ENCODE results near the gene ZCCHC14.

Gene ZCCHC14

GRCh38 chr16:87424266-87424665 is 68.6 kb downstream of the ZCCHC14 start:
- in situ Hi-C loops (cut with MboI; ENCODE audit: low sequenced_read_pairs), result no loop called here
- H3K4me1 ChIP-seq, result no peaks in the 10 kb centered on the region
- no peak overlapping the region for H3K4me3 ChIP-seq
- peaks cover 22% of the 10 kb centered on the region for H3K36me3 ChIP-seq (replicated peaks)
- DNase-seq (ENCODE audit: low spot score in 2 of 2), result no peak
- no peaks in the 10 kb centered on the region for H3K9me3 ChIP-seq
- no peaks in the 10 kb centered on the region for H3K27me3 ChIP-seq (ENCODE audit: low read depth)

- Histone ChIP-seq H3K9me3 (no peaks in the 10 kb centered on the region), H3K4me1 (no peaks in the 10 kb centered on the region), H3K4me3 (no peak overlapping the region), H3K27me3 (ENCODE audit: low read depth) (no peaks in the 10 kb centered on the region), H3K36me3 (replicated peaks) (peaks cover 22% of the 10 kb centered on the region)
- no peak for DNase-seq (ENCODE audit: low spot score in 2 of 2)
- in situ Hi-C loops (cut with MboI; ENCODE audit: low sequenced_read_pairs), result no loop called here
Observed at GRCh38 chr16:87423429-87423828, 69.4 kb downstream of the ZCCHC14 start.

GRCh38 chr16:87422106-87422505 is 70.7 kb downstream of the ZCCHC14 start:
- in situ Hi-C loops (cut with MboI; ENCODE audit: low sequenced_read_pairs), result no loop called here
- no peak for DNase-seq (ENCODE audit: low spot score in 2 of 2)
- H3K36me3 ChIP-seq (replicated peaks), result peaks cover 22% of the 10 kb centered on the region
- H3K4me3 ChIP-seq, result no peak overlapping the region
- no peaks in the 10 kb centered on the region for H3K27me3 ChIP-seq (ENCODE audit: low read depth)
- no peaks in the 10 kb centered on the region for H3K4me1 ChIP-seq
- no peaks in the 10 kb centered on the region for H3K9me3 ChIP-seq

GRCh38 chr16:87421003-87421912 is 71.6 kb downstream of the ZCCHC14 start:
- Histone ChIP-seq H3K27me3 (ENCODE audit: low read depth) (no peaks in the 10 kb centered on the region), H3K9me3 (no peaks in the 10 kb centered on the region), H3K4me3 (no peak overlapping the region), H3K36me3 (replicated peaks) (peaks cover 26% of the 10 kb centered on the region), H3K4me1 (no peaks in the 10 kb centered on the region)
- DNase-seq (ENCODE audit: low spot score in 2 of 2), result no peak
- in situ Hi-C loops (cut with MboI; ENCODE audit: low sequenced_read_pairs), result no loop called here

- H3K27me3 ChIP-seq (ENCODE audit: low read depth), result no peaks in the 10 kb centered on the region
- no peaks in the 10 kb centered on the region for H3K9me3 ChIP-seq
- in situ Hi-C loops (cut with MboI; ENCODE audit: low sequenced_read_pairs), result no loop called here
- no peak overlapping the region for H3K4me3 ChIP-seq
- H3K4me1 ChIP-seq, result no peaks in the 10 kb centered on the region
- H3K36me3 ChIP-seq (replicated peaks), result peaks cover 26% of the 10 kb centered on the region
- DNase-seq (ENCODE audit: low spot score in 2 of 2), result no peak
Observed at GRCh38 chr16:87420026-87421002, 72.5 kb downstream of the ZCCHC14 start.

GRCh38 chr16:87418644-87419043 is 74.2 kb downstream of the ZCCHC14 start:
- H3K4me1 ChIP-seq, result no peaks in the 10 kb centered on the region
- no peaks in the 10 kb centered on the region for H3K9me3 ChIP-seq
- H3K27me3 ChIP-seq (ENCODE audit: low read depth), result no peaks in the 10 kb centered on the region
- H3K36me3 ChIP-seq (replicated peaks), result peaks cover 24% of the 10 kb centered on the region
- no peak for DNase-seq (ENCODE audit: low spot score in 2 of 2)
- in situ Hi-C loops (cut with MboI; ENCODE audit: low sequenced_read_pairs), result no loop called here
- no peak overlapping the region for H3K4me3 ChIP-seq

GRCh38 chr16:87418216-87418615 is 74.6 kb downstream of the ZCCHC14 start:
- in situ Hi-C loops (cut with MboI; ENCODE audit: low sequenced_read_pairs), result no loop called here

GRCh38 chr16:87417528-87417910 is 75.3 kb downstream of the ZCCHC14 start:
- H3K36me3 ChIP-seq (replicated peaks), result peaks cover 22% of the 10 kb centered on the region
- H3K4me3 ChIP-seq, result no peak overlapping the region
- no peaks in the 10 kb centered on the region for H3K27me3 ChIP-seq (ENCODE audit: low read depth)
- no peaks in the 10 kb centered on the region for H3K4me1 ChIP-seq
- in situ Hi-C loops (cut with MboI; ENCODE audit: low sequenced_read_pairs), result no loop called here
- H3K9me3 ChIP-seq, result no peaks in the 10 kb centered on the region
- no peak for DNase-seq (ENCODE audit: low spot score in 2 of 2)

More at GRCh38 chr16:87418216-87418615, 74.6 kb downstream of the ZCCHC14 start:
- DNase-seq (ENCODE audit: low spot score in 2 of 2), result no peak
- Histone ChIP-seq H3K36me3 (replicated peaks) (peaks cover 24% of the 10 kb centered on the region), H3K27me3 (ENCODE audit: low read depth) (no peaks in the 10 kb centered on the region), H3K4me1 (no peaks in the 10 kb centered on the region), H3K4me3 (no peak overlapping the region), H3K9me3 (no peaks in the 10 kb centered on the region)

GRCh38 chr16:87416826-87417527 is 75.8 kb downstream of the ZCCHC14 start:
- in situ Hi-C loops (cut with MboI; ENCODE audit: low sequenced_read_pairs), result no loop called here
- no peak for DNase-seq (ENCODE audit: low spot score in 2 of 2)
- H3K9me3 ChIP-seq, result no peaks in the 10 kb centered on the region
- H3K4me3 ChIP-seq, result no peak overlapping the region
- H3K36me3 ChIP-seq (replicated peaks), result peaks cover 23% of the 10 kb centered on the region
- H3K27me3 ChIP-seq (ENCODE audit: low read depth), result no peaks in the 10 kb centered on the region
- no peaks in the 10 kb centered on the region for H3K4me1 ChIP-seq

GRCh38 chr16:87415441-87415840 is 77.4 kb downstream of the ZCCHC14 start:
- Histone ChIP-seq H3K4me3 (no peak overlapping the region), H3K36me3 (replicated peaks) (peaks cover 26% of the 10 kb centered on the region), H3K9me3 (no peaks in the 10 kb centered on the region), H3K4me1 (no peaks in the 10 kb centered on the region), H3K27me3 (ENCODE audit: low read depth) (no peaks in the 10 kb centered on the region)
- in situ Hi-C loops (cut with MboI; ENCODE audit: low sequenced_read_pairs), result no loop called here
- no peak for DNase-seq (ENCODE audit: low spot score in 2 of 2)

- H3K9me3 ChIP-seq, result no peaks in the 10 kb centered on the region
- H3K4me3 ChIP-seq, result no peak overlapping the region
- no peaks in the 10 kb centered on the region for H3K4me1 ChIP-seq
- no peaks in the 10 kb centered on the region for H3K27me3 ChIP-seq (ENCODE audit: low read depth)
- in situ Hi-C loops (cut with MboI; ENCODE audit: low sequenced_read_pairs), result no loop called here
- peaks cover 29% of the 10 kb centered on the region for H3K36me3 ChIP-seq (replicated peaks)
- no peak for DNase-seq (ENCODE audit: low spot score in 2 of 2)
Observed at GRCh38 chr16:87414251-87414680, 78.6 kb downstream of the ZCCHC14 start.

GRCh38 chr16:87412996-87413421 is 79.8 kb downstream of the ZCCHC14 start:
- no peak for DNase-seq (ENCODE audit: low spot score in 2 of 2)
- in situ Hi-C loops (cut with MboI; ENCODE audit: low sequenced_read_pairs), result no loop called here
- Histone ChIP-seq H3K27me3 (ENCODE audit: low read depth) (no peaks in the 10 kb centered on the region), H3K4me1 (no peaks in the 10 kb centered on the region), H3K9me3 (no peaks in the 10 kb centered on the region), H3K4me3 (no peak overlapping the region), H3K36me3 (replicated peaks) (peaks cover 31% of the 10 kb centered on the region)

- Histone ChIP-seq H3K36me3 (replicated peaks) (peaks cover 33% of the 10 kb centered on the region), H3K27me3 (ENCODE audit: low read depth) (no peaks in the 10 kb centered on the region), H3K4me3 (no peak overlapping the region), H3K9me3 (no peaks in the 10 kb centered on the region), H3K4me1 (no peaks in the 10 kb centered on the region)
- in situ Hi-C loops (cut with MboI; ENCODE audit: low sequenced_read_pairs), result no loop called here
- no peak for DNase-seq (ENCODE audit: low spot score in 2 of 2)
Observed at GRCh38 chr16:87412371-87412995, 80.3 kb downstream of the ZCCHC14 start.

Measured in HAP-1 (cell line).